WTC11 (cell line): ENCODE results near the gene PLD1. TPM values are rescaled to one million over a fixed set of nuclear protein-coding genes. Genes with fewer than 3 reads are reported as not detected.

ENCODE experiments used
- ATAC-seq: fragments of 200-7000 bp; cut with Tn5 transposase; 2 replicates; pipeline ENCODE4 v1.10.0; 2021; ENCODE audit warnings: mild to moderate bottlenecking, moderate library complexity
- CTCF ChIA-PET: fragments of 300-600 bp; sonication (Branson Sonifier 250); formaldehyde crosslinking; loops from one replicate; lab custom pipeline; 2021; ENCODE audit warnings: antibody characterized with exemption; lab: Charles Lee
- POLR2A ChIA-PET: fragments of 350-600 bp; sonication (Branson Sonifier 250); formaldehyde crosslinking; loops from one replicate; lab custom pipeline; 2021; ENCODE audit warnings: antibody characterized with exemption; lab: Charles Lee
- DNase-seq: peaks from one replicate; pipeline ENCODE4 v3.0.0; 2021; ENCODE audit warnings: low spot score
- H3K27ac Mint-ChIP-seq: 2 replicates; pipeline ENCODE4 v1.8.0; 2021; ENCODE audit warnings: mixed read lengths
- H3K27me3 Mint-ChIP-seq: 2 replicates; pipeline ENCODE4 v1.8.0; 2021; ENCODE audit warnings: low read depth, mild to moderate bottlenecking, moderate library complexity, mixed read lengths
- H3K36me3 Mint-ChIP-seq: 2 replicates; pipeline ENCODE4 v1.8.0; 2021; ENCODE audit warnings: mixed read lengths
- H3K4me1 Mint-ChIP-seq: 2 replicates; pipeline ENCODE4 v1.8.0; 2022; ENCODE audit warnings: mixed read lengths
- H3K4me3 Mint-ChIP-seq: 2 replicates; pipeline ENCODE4 v1.8.0; 2021; ENCODE audit warnings: mild to moderate bottlenecking, moderate library complexity, mixed read lengths
- H3K9me3 Mint-ChIP-seq: 2 replicates; pipeline ENCODE4 v1.8.0; 2021; ENCODE audit warnings: mixed read lengths
- ATF3 ChIP-seq: sonication (generic); formaldehyde crosslinking; conservative IDR thresholded peaks from 2 replicates; pipeline ENCODE4 v1.8.1; 2022; ENCODE audit warnings: mild to moderate bottlenecking, missing genetic modification reagents
- CTCF ChIP-seq: fragments of 200-600 bp; IDR thresholded peaks from 2 replicates; pipeline ENCODE4 v1.8.0; 2022; ENCODE audit warnings: antibody characterized with exemption
- E2F5 ChIP-seq: sonication (generic); formaldehyde crosslinking; IDR thresholded peaks from 2 replicates; pipeline ENCODE4 v1.8.1; 2022; ENCODE audit warnings: mild to moderate bottlenecking, moderate library complexity, missing genetic modification reagents
- ELF4 ChIP-seq: sonication (generic); formaldehyde crosslinking; IDR thresholded peaks from 2 replicates; pipeline ENCODE4 v1.8.1; 2022; ENCODE audit warnings: low read depth, mild to moderate bottlenecking, moderate library complexity, missing genetic modification reagents
- ESRRA ChIP-seq: sonication (generic); formaldehyde crosslinking; IDR thresholded peaks from 2 replicates; pipeline ENCODE4 v1.8.1; 2022; ENCODE audit warnings: mild to moderate bottlenecking, missing genetic modification reagents, borderline replicate concordance
- FOXP1 ChIP-seq: sonication (generic); formaldehyde crosslinking; IDR thresholded peaks from 2 replicates; pipeline ENCODE4 v1.8.0; 2022; ENCODE audit warnings: missing genetic modification reagents, mild to moderate bottlenecking, moderate library complexity, borderline replicate concordance
- HMGA2 ChIP-seq: fragments of 250-450 bp; sonication (Bioruptor Pico); IDR thresholded peaks from 2 replicates; pipeline ENCODE4 v1.4.0; 2021; ENCODE audit warnings: mild to moderate bottlenecking, moderate library complexity
- JUN ChIP-seq: sonication (generic); formaldehyde crosslinking; IDR thresholded peaks from 2 replicates; pipeline ENCODE4 v1.8.0; 2023; ENCODE audit warnings: mild to moderate bottlenecking, missing genetic modification reagents
- MLX ChIP-seq: sonication (generic); formaldehyde crosslinking; IDR thresholded peaks from 2 replicates; pipeline ENCODE4 v1.8.1; 2023; ENCODE audit warnings: mild to moderate bottlenecking, missing genetic modification reagents, moderate library complexity
- RORB ChIP-seq: fragments of 250-450 bp; sonication (Bioruptor Pico); IDR thresholded peaks from 2 replicates; pipeline ENCODE4 v1.9.0; 2021; ENCODE audit warnings: mild to moderate bottlenecking
- SOX15 ChIP-seq: fragments of 250-450 bp; sonication (Bioruptor Pico); IDR thresholded peaks from 2 replicates; pipeline ENCODE4 v1.9.0; 2021; ENCODE audit warnings: mild to moderate bottlenecking
- ZNF138 ChIP-seq: sonication (generic); formaldehyde crosslinking; conservative IDR thresholded peaks from 2 replicates; pipeline ENCODE4 v1.8.1; 2022; ENCODE audit warnings: mild to moderate bottlenecking, moderate library complexity, missing genetic modification reagents
- ZNF219 ChIP-seq: sonication (generic); formaldehyde crosslinking; IDR thresholded peaks from 2 replicates; pipeline ENCODE4 v1.8.0; 2023; ENCODE audit warnings: missing genetic modification reagents, mild to moderate bottlenecking, borderline replicate concordance
- ZNF263 ChIP-seq: sonication (generic); formaldehyde crosslinking; IDR thresholded peaks from 2 replicates; pipeline ENCODE4 v1.8.1; 2022; ENCODE audit warnings: low read depth, mild to moderate bottlenecking, moderate library complexity, missing genetic modification reagents
- total RNA-seq: library from RNA; stranded (reverse); gene quantifications from 3 replicates; pipeline ENCODE4 v1.2.3, GENCODE V29; 2021

The PLD1 gene
- total RNA-seq, 1 experiment from 2014 or later, result 4.0 TPM

- TF ChIP-seq MLX (no peak), ZNF219 (no peak), FOXP1 (no peak), ZNF263 (CRISPR knock-in tag) (no peak), E2F5 (CRISPR knock-in tag) (no peak), SOX15 (no peak), ZNF138 (CRISPR knock-in tag) (no peak), ATF3 (CRISPR knock-in tag) (no peak), RORB (CRISPR knock-in tag) (no peak), JUN (CRISPR knock-in tag) (no peak)
These were observed 241.5 kb downstream of the PLD1 start for GRCh38 chr3:171568766-171569165.

GRCh38 chr3:171566803-171567422 lies 243.4 kb downstream of the PLD1 start:
- POLR2A ChIA-PET, result no interaction called here
- H3K36me3 Mint-ChIP-seq, result peaks cover 3% of the 10 kb centered on the region; the same call in 1 of the 2 replicates

More at GRCh38 chr3:171568766-171569165, 241.5 kb downstream of the PLD1 start:
- DNase-seq, result no peak
- peaks cover 13% of the 10 kb centered on the region for H3K4me1 Mint-ChIP-seq
- ATAC-seq, result no peak
- H3K27ac Mint-ChIP-seq, result no peak overlapping the region
- peaks cover 3% of the 10 kb centered on the region; the same call in 1 of the 2 replicates for H3K36me3 Mint-ChIP-seq
- POLR2A ChIA-PET, result no interaction called here
- CTCF ChIA-PET, result no interaction called here
- H3K27me3 Mint-ChIP-seq, result no peaks in the 10 kb centered on the region
- peaks cover 10% of the 10 kb centered on the region for H3K9me3 Mint-ChIP-seq
- no peak overlapping the region for H3K4me3 Mint-ChIP-seq

GRCh38 chr3:171565481-171566058 lies 244.7 kb downstream of the PLD1 start:
- H3K27ac Mint-ChIP-seq, result no peak overlapping the region
- H3K9me3 Mint-ChIP-seq, result peaks cover 4% of the 10 kb centered on the region
- CTCF ChIA-PET, result interaction anchor here (0.9 to 2.3 kb wide), 14 partner anchors 49 to 604 kb away, joined by 3 to 11 read pairs (median 3); no protein-coding TSS in a partner anchor
- no peaks in the 10 kb centered on the region for H3K27me3 Mint-ChIP-seq
- H3K36me3 Mint-ChIP-seq, result peaks cover under 1% of the 10 kb centered on the region; the same call in 1 of the 2 replicates
- POLR2A ChIA-PET, result no interaction called here
- no peak overlapping the region for H3K4me3 Mint-ChIP-seq
- ATAC-seq, result no peak
- TF ChIP-seq ELF4 (CRISPR knock-in tag) (no peak), HMGA2 (CRISPR knock-in tag) (no peak)
- peaks cover 13% of the 10 kb centered on the region for H3K4me1 Mint-ChIP-seq
- DNase-seq, result no peak

More at GRCh38 chr3:171566803-171567422, 243.4 kb downstream of the PLD1 start:
- no peaks in the 10 kb centered on the region for H3K27me3 Mint-ChIP-seq
- TF ChIP-seq CTCF (peak; percentile 80), ESRRA (no peak)
- ATAC-seq (peak; percentile 68), DNase-seq (no peak)
- peaks cover 10% of the 10 kb centered on the region for H3K9me3 Mint-ChIP-seq
- H3K27ac Mint-ChIP-seq, result no peak overlapping the region
- H3K4me1 Mint-ChIP-seq, result peaks cover 13% of the 10 kb centered on the region
- CTCF ChIA-PET, result interaction anchor here (0.7 to 2.3 kb wide), 19 partner anchors 24 to 517 kb away, joined by 3 to 11 read pairs (median 3); no protein-coding TSS in a partner anchor
- no peak overlapping the region for H3K4me3 Mint-ChIP-seq
